Astrocyte (in vitro differentiated cells and primary cell): Measurements from ENCODE around the gene FBXO44. TPM values are rescaled to one million over a fixed set of nuclear protein-coding genes. Genes with fewer than 3 reads are reported as not detected.

Experiments used
- DNase-seq: peaks from one replicate; pipeline ENCODE4 v3.0.0-alpha.2; 2010; ENCODE audit warnings: low read depth
- FAIRE-seq: peaks from 2 replicates; lab custom pipeline; 2011; peaks lifted over from hg19 to GRCh38; lab: Jason Lieb, UNC
- H2AFZ ChIP-seq: 2 replicates; pipeline ENCODE4 v1.6.0; 2012; ENCODE audit warnings: low read depth, low read length, inconsistent platforms
- H3K27ac ChIP-seq: 2 replicates; pipeline ENCODE4 v1.5.1; 2011; ENCODE audit warnings: low read depth, low read length, inconsistent platforms
- H3K27me3 ChIP-seq: 2 replicates; pipeline ENCODE4 v1.6.0; 2011; ENCODE audit warnings: low read length, inconsistent platforms; ENCODE audit not compliant: insufficient read depth
- H3K36me3 ChIP-seq: 2 replicates; pipeline ENCODE4 v1.5.1; 2011; ENCODE audit warnings: low read length, inconsistent platforms; ENCODE audit not compliant: insufficient read depth
- H3K4me1 ChIP-seq: 2 replicates; pipeline ENCODE4 v1.5.1; 2011; ENCODE audit warnings: low read length, inconsistent platforms; ENCODE audit not compliant: insufficient read depth
- H3K4me2 ChIP-seq: 2 replicates; pipeline ENCODE4 v1.6.0; 2012; ENCODE audit warnings: low read length, inconsistent platforms
- H3K4me3 ChIP-seq: 2 replicates; pipeline ENCODE4 v1.5.1; 2011; ENCODE audit warnings: low read depth, mild to moderate bottlenecking, low read length, inconsistent platforms; ENCODE audit not compliant: insufficient read depth
- H3K79me2 ChIP-seq: 2 replicates; pipeline ENCODE4 v1.6.0; 2012; ENCODE audit warnings: mild to moderate bottlenecking, low read length, inconsistent platforms; ENCODE audit not compliant: insufficient read depth
- H3K9ac ChIP-seq: 2 replicates; pipeline ENCODE4 v1.6.0; 2012; ENCODE audit warnings: mild to moderate bottlenecking, low read length, inconsistent platforms
- H3K9me3 ChIP-seq: 2 replicates; pipeline ENCODE4 v1.5.1; 2012; ENCODE audit warnings: low read depth, mild to moderate bottlenecking, low read length, inconsistent platforms; ENCODE audit not compliant: insufficient read depth
- H4K20me1 ChIP-seq: 2 replicates; pipeline ENCODE4 v1.6.0; 2012; ENCODE audit warnings: low read length, inconsistent platforms; ENCODE audit not compliant: insufficient read depth
- H3K27ac Mint-ChIP-seq: one replicate; pipeline ENCODE4 v1.8.0; 2021; ENCODE audit warnings: mild to moderate bottlenecking, mixed read lengths; ENCODE audit not compliant: unreplicated experiment
- H3K27me3 Mint-ChIP-seq: one replicate; pipeline ENCODE4 v1.8.0; 2021; ENCODE audit warnings: low read depth, mixed read lengths; ENCODE audit not compliant: unreplicated experiment
- H3K36me3 Mint-ChIP-seq: one replicate; pipeline ENCODE4 v1.8.0; 2021; ENCODE audit warnings: low read depth, mixed read lengths; ENCODE audit not compliant: unreplicated experiment
- H3K4me1 Mint-ChIP-seq: one replicate; pipeline ENCODE4 v1.8.0; 2021; ENCODE audit warnings: low read depth, mixed read lengths; ENCODE audit not compliant: unreplicated experiment
- H3K4me3 Mint-ChIP-seq: one replicate; pipeline ENCODE4 v1.8.0; 2021; ENCODE audit warnings: mild to moderate bottlenecking, moderate library complexity, mixed read lengths; ENCODE audit not compliant: unreplicated experiment
- H3K9me3 Mint-ChIP-seq: one replicate; pipeline ENCODE4 v1.8.0; 2021; ENCODE audit warnings: mild to moderate bottlenecking, mixed read lengths; ENCODE audit not compliant: unreplicated experiment
- EZH2 ChIP-seq: IDR thresholded peaks from 2 replicates; pipeline ENCODE4 v1.6.1; 2012; ENCODE audit warnings: mild to moderate bottlenecking, low read length, inconsistent platforms; ENCODE audit not compliant: insufficient read depth
- total RNA-seq: library from RNA; stranded (reverse); gene quantifications from 2 replicates; pipeline ENCODE4 v1.2.1, GENCODE V29; 2021
- TF ChIP-seq, protein P1 (sequence below): IDR thresholded peaks from 2 replicates; pipeline ENCODE4 v1.5.1; 2011; ENCODE audit warnings: low read depth, mild to moderate bottlenecking, inconsistent platforms, low read length, moderate library complexity; ENCODE audit not compliant: insufficient read depth

The FBXO44 gene
- total RNA-seq, 1 donor from 2014 or later, result 31.6 TPM

DNA sequence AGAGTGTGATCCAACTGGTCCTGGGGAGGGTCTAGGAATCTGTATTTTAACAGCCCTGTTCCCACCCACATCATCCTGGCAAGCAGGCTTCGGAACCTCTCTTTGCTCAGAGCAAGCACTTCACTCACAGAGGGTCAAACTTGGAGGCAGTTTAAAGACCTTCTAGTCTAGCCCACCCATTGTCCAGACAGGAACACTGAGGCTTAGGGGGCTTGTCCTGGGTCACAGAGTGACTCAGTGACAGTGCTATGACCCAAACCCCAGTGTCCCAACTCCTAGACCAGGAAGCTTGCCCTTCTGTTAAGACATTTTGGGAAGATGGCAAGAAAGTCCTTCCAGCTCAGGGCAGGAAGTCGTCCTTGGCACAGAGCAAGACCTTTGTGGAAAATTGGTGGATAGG is 36.9 kb upstream of the FBXO44 start:
- no peaks in the 10 kb centered on the region for H3K79me2 ChIP-seq
- H3K4me1 ChIP-seq, result no peaks in the 10 kb centered on the region
- no peaks in the 10 kb centered on the region for H3K9me3 ChIP-seq
- no peaks in the 10 kb centered on the region for H4K20me1 ChIP-seq
- Mint-ChIP-seq H3K27ac (no peak overlapping the region), H3K9me3 (no peaks in the 10 kb centered on the region), H3K36me3 (peaks cover 2% of the 10 kb centered on the region), H3K4me1 (no peaks in the 10 kb centered on the region), H3K27me3 (peaks cover 77% of the 10 kb centered on the region), H3K4me3 (peak overlapping the region; percentile 5)
- H3K27me3 ChIP-seq, result peaks cover 2% of the 10 kb centered on the region
- DNase-seq (no peak), FAIRE-seq (no peak)
- H3K9ac ChIP-seq, result no peak overlapping the region
- H2AFZ ChIP-seq, result no peak overlapping the region
- no peak overlapping the region for H3K27ac ChIP-seq
- no peak overlapping the region for H3K4me3 ChIP-seq
- no peak overlapping the region for H3K4me2 ChIP-seq
- no peak for TF ChIP-seq EZH2
- TF ChIP-seq, protein P1, sequence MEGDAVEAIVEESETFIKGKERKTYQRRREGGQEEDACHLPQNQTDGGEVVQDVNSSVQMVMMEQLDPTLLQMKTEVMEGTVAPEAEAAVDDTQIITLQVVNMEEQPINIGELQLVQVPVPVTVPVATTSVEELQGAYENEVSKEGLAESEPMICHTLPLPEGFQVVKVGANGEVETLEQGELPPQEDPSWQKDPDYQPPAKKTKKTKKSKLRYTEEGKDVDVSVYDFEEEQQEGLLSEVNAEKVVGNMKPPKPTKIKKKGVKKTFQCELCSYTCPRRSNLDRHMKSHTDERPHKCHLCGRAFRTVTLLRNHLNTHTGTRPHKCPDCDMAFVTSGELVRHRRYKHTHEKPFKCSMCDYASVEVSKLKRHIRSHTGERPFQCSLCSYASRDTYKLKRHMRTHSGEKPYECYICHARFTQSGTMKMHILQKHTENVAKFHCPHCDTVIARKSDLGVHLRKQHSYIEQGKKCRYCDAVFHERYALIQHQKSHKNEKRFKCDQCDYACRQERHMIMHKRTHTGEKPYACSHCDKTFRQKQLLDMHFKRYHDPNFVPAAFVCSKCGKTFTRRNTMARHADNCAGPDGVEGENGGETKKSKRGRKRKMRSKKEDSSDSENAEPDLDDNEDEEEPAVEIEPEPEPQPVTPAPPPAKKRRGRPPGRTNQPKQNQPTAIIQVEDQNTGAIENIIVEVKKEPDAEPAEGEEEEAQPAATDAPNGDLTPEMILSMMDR, result no peak
- no peaks in the 10 kb centered on the region for H3K36me3 ChIP-seq

DNA sequence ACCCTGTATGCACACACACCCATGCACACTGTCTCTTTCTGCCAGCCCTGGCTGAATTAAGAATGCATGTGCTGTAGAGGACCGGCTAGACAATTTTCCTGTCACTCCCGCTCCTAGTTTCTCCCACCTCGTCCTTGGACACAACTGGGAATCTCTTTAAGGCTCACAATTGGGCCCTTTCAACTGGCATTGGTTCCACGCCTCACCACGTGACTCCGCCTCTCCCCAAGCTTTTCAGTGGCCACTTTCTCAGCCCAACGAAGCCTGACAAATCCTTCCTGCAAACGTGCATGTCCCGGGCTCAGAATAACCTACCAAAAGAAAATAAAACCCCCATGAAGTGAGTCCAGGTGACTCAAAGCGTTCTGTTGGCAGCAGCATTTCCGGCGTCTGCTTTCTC is 34.3 kb upstream of the FBXO44 start:
- H3K27ac ChIP-seq, result no peak overlapping the region
- Mint-ChIP-seq H3K4me1 (no peaks in the 10 kb centered on the region), H3K27ac (no peak overlapping the region), H3K36me3 (peaks cover 2% of the 10 kb centered on the region), H3K4me3 (no peak overlapping the region), H3K9me3 (no peaks in the 10 kb centered on the region), H3K27me3 (peaks cover 63% of the 10 kb centered on the region)
- no peak overlapping the region for H2AFZ ChIP-seq
- H3K27me3 ChIP-seq, result peaks cover 2% of the 10 kb centered on the region
- H3K79me2 ChIP-seq, result no peaks in the 10 kb centered on the region
- H3K9ac ChIP-seq, result no peak overlapping the region
- no peak for TF ChIP-seq EZH2
- TF ChIP-seq, protein P1, result no peak
- no peaks in the 10 kb centered on the region for H3K9me3 ChIP-seq
- FAIRE-seq (no peak), DNase-seq (no peak)
- no peaks in the 10 kb centered on the region for H3K36me3 ChIP-seq
- H4K20me1 ChIP-seq, result no peaks in the 10 kb centered on the region
- H3K4me1 ChIP-seq, result no peaks in the 10 kb centered on the region
- H3K4me2 ChIP-seq, result no peak overlapping the region
- no peak overlapping the region for H3K4me3 ChIP-seq

DNA sequence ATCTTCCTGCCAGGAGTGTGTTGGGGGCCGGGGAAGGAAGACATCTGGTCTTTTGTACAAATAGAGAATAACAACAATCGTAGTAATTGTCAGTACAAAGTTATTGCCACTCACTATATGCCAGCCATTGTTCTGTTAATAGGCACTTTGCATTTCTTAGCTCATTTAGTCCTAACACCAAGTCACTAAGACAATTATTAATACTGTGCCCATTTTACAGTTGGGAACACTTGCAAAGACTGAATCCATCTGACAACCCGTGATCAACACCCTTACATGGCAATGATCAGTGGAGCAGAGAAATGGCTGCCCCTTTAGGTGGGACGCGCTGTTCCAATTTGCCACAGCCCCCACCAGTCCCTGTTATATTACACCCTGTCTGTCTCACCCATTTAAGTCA is 33.8 kb upstream of the FBXO44 start:
- Histone ChIP-seq H3K36me3 (no peaks in the 10 kb centered on the region), H3K4me3 (no peak overlapping the region), H4K20me1 (no peaks in the 10 kb centered on the region), H3K9me3 (no peaks in the 10 kb centered on the region), H2AFZ (no peak overlapping the region), H3K27me3 (peaks cover 2% of the 10 kb centered on the region), H3K9ac (no peak overlapping the region), H3K4me1 (no peaks in the 10 kb centered on the region), H3K4me2 (no peak overlapping the region), H3K27ac (no peak overlapping the region), H3K79me2 (no peaks in the 10 kb centered on the region)
- H3K9me3 Mint-ChIP-seq, result no peaks in the 10 kb centered on the region
- H3K4me3 Mint-ChIP-seq, result no peak overlapping the region
- no peak overlapping the region for H3K27ac Mint-ChIP-seq
- peaks cover 65% of the 10 kb centered on the region for H3K27me3 Mint-ChIP-seq
- DNase-seq (no peak), FAIRE-seq (no peak)
- no peaks in the 10 kb centered on the region for H3K4me1 Mint-ChIP-seq
- TF ChIP-seq, protein P1, result no peak
- TF ChIP-seq EZH2, result no peak
- H3K36me3 Mint-ChIP-seq, result peaks cover 2% of the 10 kb centered on the region
